CD14-positive monocyte (primary cell): ENCODE data around the gene YARS2. TPM values are rescaled to one million over a fixed set of nuclear protein-coding genes. Genes with fewer than 3 reads are reported as not detected.

Source experiments
- DNase-seq, 3 donors: peaks; one replicate each; pipeline ENCODE4 v3.0.0-alpha.2; 2011 to 2022
- H2AFZ ChIP-seq: 2 replicates; pipeline ENCODE4 v1.6.0; 2012; ENCODE audit warnings: mild to moderate bottlenecking, low read depth, low read length, inconsistent platforms; ENCODE audit not compliant: insufficient read depth, poor library complexity, severe bottlenecking
- H3K27ac ChIP-seq, 2 donors: 1 replicate in 1 of 2; 2 replicates in 1 of 2; pipeline ENCODE4 v1.5.1; 2012 to 2013; ENCODE audit warnings: low read length in 2 of 2, control low read depth in 1 of 2, inconsistent platforms in 1 of 2, low read depth in 1 of 2, mild to moderate bottlenecking in 1 of 2
- H3K27me3 ChIP-seq, 2 donors: one replicate each; pipeline versions ENCODE4 v1.6.0 to v1.6.1; 2011 to 2013; ENCODE audit warnings: low read length in 2 of 2; ENCODE audit not compliant: control insufficient read depth in 2 of 2, insufficient read depth in 2 of 2
- H3K36me3 ChIP-seq, 2 donors: replicated peaks in 1 of 2; 1 replicate in 1 of 2; 2 replicates in 1 of 2; pipeline versions ENCODE4 v1.5.1 to v1.6.1; 2012 to 2013; ENCODE audit warnings: low read length in 2 of 2, control low read depth in 1 of 2, inconsistent platforms in 1 of 2, mild to moderate bottlenecking in 1 of 2; ENCODE audit not compliant: insufficient read depth in 2 of 2, control insufficient read depth in 1 of 2
- H3K4me1 ChIP-seq, 2 donors: 1 replicate in 1 of 2; 2 replicates in 1 of 2; pipeline versions ENCODE4 v1.5.1 to v1.6.1; 2012 to 2013; ENCODE audit warnings: low read length in 2 of 2, control low read depth in 1 of 2, inconsistent platforms in 1 of 2, mild to moderate bottlenecking in 1 of 2, moderate library complexity in 1 of 2; ENCODE audit not compliant: insufficient read depth in 2 of 2, control insufficient read depth in 1 of 2
- H3K4me2 ChIP-seq: replicated peaks from 2 replicates; pipeline ENCODE3; 2012; ENCODE audit warnings: low read length, moderate library complexity, mild to moderate bottlenecking; ENCODE audit not compliant: poor library complexity, severe bottlenecking; ENCODE audit errors: extremely low read depth
- H3K4me3 ChIP-seq, 3 experiments: fragments of 200-600 bp in 1 of 3; sonication (generic) in 1 of 3; replicated peaks in 1 of 3; 1 replicate in 2 of 3; 2 replicates in 1 of 3; pipeline ENCODE4 v1.5.1; 2011 to 2013; ENCODE audit warnings: low read length in 3 of 3, mild to moderate bottlenecking in 3 of 3, control low read depth in 2 of 3, low read depth in 2 of 3, inconsistent platforms in 1 of 3, moderate library complexity in 1 of 3
- H3K79me2 ChIP-seq: 2 replicates; pipeline ENCODE4 v1.6.0; 2012; ENCODE audit warnings: mild to moderate bottlenecking, control low read depth, inconsistent platforms, low read length, moderate library complexity; ENCODE audit not compliant: insufficient read depth
- H3K9ac ChIP-seq: 2 replicates; pipeline ENCODE4 v1.6.0; 2017; ENCODE audit warnings: low read length, mild to moderate bottlenecking; ENCODE audit not compliant: insufficient read depth, poor library complexity, severe bottlenecking
- H3K9me3 ChIP-seq, 2 donors: replicated peaks in 1 of 2; 1 replicate in 1 of 2; 2 replicates in 1 of 2; pipeline versions ENCODE4 v1.5.1 to v1.6.1; 2012 to 2013; ENCODE audit warnings: low read length in 2 of 2, control low read depth in 1 of 2; ENCODE audit not compliant: control insufficient read depth in 1 of 2, insufficient read depth in 1 of 2
- H4K20me1 ChIP-seq: 2 replicates; pipeline ENCODE4 v1.6.0; 2012; ENCODE audit warnings: mild to moderate bottlenecking, low read length, control low read depth, moderate library complexity; ENCODE audit not compliant: insufficient read depth
- H3K27ac Mint-ChIP-seq, 7 donors: one replicate each; pipeline ENCODE4 v1.8.0; 2020; ENCODE audit warnings: mild to moderate bottlenecking in 7 of 7, mixed read lengths in 7 of 7, moderate library complexity in 6 of 7, inconsistent platforms in 2 of 7
- H3K27me3 Mint-ChIP-seq, 3 donors: one replicate each; pipeline ENCODE4 v1.8.0; 2021 to 2022; ENCODE audit warnings: low read depth in 3 of 3, mild to moderate bottlenecking in 3 of 3, mixed read lengths in 3 of 3, moderate library complexity in 3 of 3, inconsistent platforms in 1 of 3
- H3K36me3 Mint-ChIP-seq, 2 donors: one replicate each; pipeline ENCODE4 v1.8.0; 2020; ENCODE audit warnings: mixed read lengths in 2 of 2, inconsistent platforms in 1 of 2, mild to moderate bottlenecking in 1 of 2
- H3K4me1 Mint-ChIP-seq: one replicate; pipeline ENCODE4 v1.8.0; 2020; ENCODE audit warnings: mild to moderate bottlenecking, mixed read lengths
- H3K4me3 Mint-ChIP-seq, 2 donors: one replicate each; pipeline ENCODE4 v1.8.0; 2020; ENCODE audit warnings: mild to moderate bottlenecking in 2 of 2, mixed read lengths in 2 of 2, moderate library complexity in 1 of 2
- H3K9me3 Mint-ChIP-seq, 7 donors: one replicate each; pipeline ENCODE4 v1.8.0; 2020 to 2022; ENCODE audit warnings: mixed read lengths in 7 of 7, mild to moderate bottlenecking in 6 of 7, moderate library complexity in 6 of 7, inconsistent platforms in 2 of 7
- CTCF ChIP-seq: fragments of 200-600 bp; IDR thresholded peaks from one replicate; pipeline ENCODE4 v1.8.0; 2022; ENCODE audit warnings: antibody characterized with exemption, mild to moderate bottlenecking
- WGBS: methylation state at CpG from one replicate; pipeline ENCODE4 v1.1.5; 2013; ENCODE audit warnings: missing lambda C conversion rate; ENCODE audit not compliant: insufficient coverage; 5-methylcytosine and 5-hydroxymethylcytosine counted together
- intact Hi-C, 2 donors: fragments of 100-400 bp; cut with micrococcal nuclease; formaldehyde crosslinking; loops; one replicate each; pipeline versions ENCODE4 v1.15.0 to v1.15.1; 2023
- polyA plus RNA-seq, 3 donors: library from polyadenylated mRNA; depleted of rRNA in 1 of 3; unstranded in 2 of 3; stranded (reverse) in 1 of 3; fragments of 300-500 nt in 2 of 3; fragments of >200 nt in 1 of 3; fragmentation: Illumina TruSeq in 2 of 3; gene quantifications; 1 replicate in 2 of 3; 2 replicates in 1 of 3; pipeline ENCODE4 v1.2.3, GENCODE V29; 2012 to 2021

The YARS2 gene
- polyA plus RNA-seq, 3 donors: 4.5 to 7.5 (median 6.6) TPM

- Mint-ChIP-seq H3K4me1 (peaks cover 2% of the 10 kb centered on the region), H3K27ac (no peak overlapping the region), H3K36me3 (no peaks in the 10 kb centered on the region), H3K9me3 (peaks cover 0 to 1% (median 0%) of the 10 kb centered on the region in 7 donors), H3K27me3 (peaks cover 6 to 14% (median 8%) of the 10 kb centered on the region in 3 donors), H3K4me3 (no peak overlapping the region)
- Histone ChIP-seq H3K79me2 (no peaks in the 10 kb centered on the region), H3K27me3 (peaks cover 0 to 3% of the 10 kb centered on the region in 2 donors), H4K20me1 (no peaks in the 10 kb centered on the region), H2AFZ (no peak overlapping the region), H3K4me1 (no peaks in the 10 kb centered on the region), H3K4me3 (no peak overlapping the region), H3K27ac (no peak overlapping the region), H3K36me3 (no peaks in the 10 kb centered on the region), H3K9ac (no peak overlapping the region), H3K9me3 (no peaks in the 10 kb centered on the region), H3K4me2 (no peak overlapping the region)
- no peak for DNase-seq
- no peak for TF ChIP-seq CTCF
- WGBS: no CpG with 5 or more reads among the region's 4 CpGs
- intact Hi-C loops: no loop called here
These were observed 20.6 kb upstream of the YARS2 start for GRCh38 chr12:32776258-32776657.

GRCh38 chr12:32773691-32774090 lies 18.0 kb upstream of the YARS2 start:
- no peaks in the 10 kb centered on the region for H4K20me1 ChIP-seq
- peaks cover 2% of the 10 kb centered on the region for H3K4me1 Mint-ChIP-seq

More at GRCh38 chr12:32773691-32774090, 18.0 kb upstream of the YARS2 start:
- no peaks in the 10 kb centered on the region for H3K79me2 ChIP-seq
- no peak overlapping the region for H2AFZ ChIP-seq
- H3K27me3 ChIP-seq: peaks cover 2 to 3% of the 10 kb centered on the region in 2 donors
- no peak overlapping the region for H3K4me3 ChIP-seq
- no peaks in the 10 kb centered on the region for H3K36me3 ChIP-seq
- TF ChIP-seq CTCF: no peak
- no peaks in the 10 kb centered on the region for H3K9me3 ChIP-seq
- no peaks in the 10 kb centered on the region for H3K4me1 ChIP-seq
- no peak overlapping the region for H3K4me2 ChIP-seq
- 100% methylated on average over 1 of the region's 6 CpGs for WGBS
- Mint-ChIP-seq H3K36me3 (no peaks in the 10 kb centered on the region), H3K27me3 (peaks cover 6 to 13% (median 9%) of the 10 kb centered on the region in 3 donors), H3K9me3 (peaks cover 0 to 1% (median 0%) of the 10 kb centered on the region in 7 donors), H3K4me3 (no peak overlapping the region), H3K27ac (no peak overlapping the region)
- no peak overlapping the region for H3K9ac ChIP-seq
- no peak overlapping the region for H3K27ac ChIP-seq
- no peak for DNase-seq
- intact Hi-C loops: no loop called here
